Aorta (tissue), 5 donors: Measurements from ENCODE around the gene MEIS1. TPM values are rescaled to one million over a fixed set of nuclear protein-coding genes. Genes with fewer than 3 reads are reported as not detected.

Source experiments
- ATAC-seq: fragments of 200-7000 bp; cut with Tn5 transposase; one replicate; pipeline ENCODE4 v1.9.1; 2022; ENCODE audit warnings: moderate library complexity; ENCODE audit not compliant: low FRiP score
- DNase-seq, 2 donors: peaks; one replicate each; pipeline ENCODE4 v3.0.0-alpha.2; 2020
- H3K27ac ChIP-seq, 2 donors: one replicate each; pipeline ENCODE4 v1.5.1; 2013; ENCODE audit warnings: low read length in 2 of 2, mild to moderate bottlenecking in 2 of 2, moderate library complexity in 2 of 2, control low read depth in 1 of 2, inconsistent platforms in 1 of 2, low read depth in 1 of 2
- H3K27me3 ChIP-seq, 2 donors: one replicate each; pipeline ENCODE4 v1.6.1; 2013; ENCODE audit warnings: control low read depth in 1 of 2, low read length in 1 of 2, mild to moderate bottlenecking in 1 of 2, moderate library complexity in 1 of 2; ENCODE audit not compliant: insufficient read depth in 2 of 2, control insufficient read depth in 1 of 2
- H3K36me3 ChIP-seq, 2 donors: one replicate each; pipeline ENCODE4 v1.6.1; 2013; ENCODE audit warnings: control low read depth in 1 of 2, low read length in 1 of 2, mild to moderate bottlenecking in 1 of 2; ENCODE audit not compliant: insufficient read depth in 2 of 2, control insufficient read depth in 1 of 2
- H3K4me1 ChIP-seq, 2 donors: one replicate each; pipeline ENCODE4 v1.6.1; 2013; ENCODE audit warnings: low read length in 2 of 2, control low read depth in 1 of 2, mild to moderate bottlenecking in 1 of 2, moderate library complexity in 1 of 2; ENCODE audit not compliant: insufficient read depth in 2 of 2, control insufficient read depth in 1 of 2
- H3K4me3 ChIP-seq, 2 donors: one replicate each; pipeline ENCODE4 v1.5.1; 2013; ENCODE audit warnings: low read length in 2 of 2, control low read depth in 1 of 2, mild to moderate bottlenecking in 1 of 2
- H3K9me3 ChIP-seq: one replicate; pipeline ENCODE4 v1.6.1; 2013; ENCODE audit warnings: mild to moderate bottlenecking, low read length; ENCODE audit not compliant: control insufficient read depth
- WGBS, 2 donors: extraction: QIAGEN DNeasy Blood & Tissue Kit; methylation state at CpG; one replicate each; pipeline ENCODE4 v1.1.7; 2013; 5-methylcytosine and 5-hydroxymethylcytosine counted together
- intact Hi-C, 2 donors: fragments of 100-400 bp; cut with DNase I; formaldehyde crosslinking; loops; one replicate each; pipeline versions ENCODE4 v1.14.2 to v1.15.0; 2022
- polyA plus RNA-seq, 2 donors: library from polyadenylated mRNA; stranded (reverse); fragments of 200-250 nt; gene quantifications; one replicate each; pipeline ENCODE4 v1.2.3, GENCODE V29; 2013
- total RNA-seq, 2 donors: library from RNA; stranded (reverse); fragmentation: NEBNext Ultra II Directional; extraction: Animal tissue kit (Norgen Biotek cat#: 25700); gene quantifications; one replicate each; pipeline ENCODE4 v1.2.1, GENCODE V29; 2021
- donor health status: healthy with polysubstance abuse.
- donor health status: Bipolar disorder and iron deficiency.
- donor health status: DM: no; HTN: no; CAD: no.
- donor health status: DM: no; HTN: no; CAD: no.
- donor health status: DM: yes; HTN: yes; CAD: no.

MEIS1 gene
- total and polyA plus RNA-seq, 4 donors, result 7.6 to 76.6 (median 33.5) TPM

DNA sequence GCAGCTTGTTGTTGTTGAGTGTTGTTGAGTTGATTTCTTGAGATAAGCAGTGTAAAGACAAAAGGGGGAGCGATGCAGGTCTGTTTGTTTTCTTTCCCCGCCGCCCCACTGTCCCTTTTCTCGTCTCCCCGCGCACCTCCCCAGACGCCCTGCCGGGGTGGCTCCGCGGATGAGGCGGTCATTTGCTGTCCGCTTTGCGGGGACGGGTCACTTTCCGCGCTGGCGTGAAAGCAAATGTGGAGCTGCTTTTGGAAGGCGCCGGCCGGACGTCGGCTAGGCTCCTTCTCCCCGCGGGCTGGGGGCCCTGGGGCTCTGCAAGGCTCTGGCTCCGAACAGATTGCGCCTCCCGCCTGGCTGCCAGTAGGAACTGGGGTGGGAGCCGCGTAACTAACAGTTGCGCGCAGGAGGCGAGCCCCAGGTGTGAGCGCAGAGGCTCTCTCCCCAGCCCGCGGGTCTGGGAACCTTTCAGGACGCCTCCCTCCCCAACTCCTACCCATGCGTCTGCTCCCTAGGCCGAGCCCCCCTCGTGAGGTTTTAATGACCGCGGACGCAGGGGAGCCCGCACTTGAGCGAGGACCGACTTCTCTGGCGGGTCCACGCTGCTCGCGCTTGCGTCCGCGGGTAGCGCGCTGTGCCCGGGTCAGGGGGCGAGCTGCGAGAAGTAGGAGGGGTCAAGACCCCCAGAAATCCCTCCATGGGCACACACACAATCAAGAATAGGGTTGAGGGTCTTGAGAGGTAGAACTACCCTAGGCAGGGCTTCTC, 146.6 kb downstream of the MEIS1 start:
- H3K4me1 ChIP-seq, result no peaks in the 10 kb centered on the region
- DNase-seq (peak; percentile 49 to 74), ATAC-seq (peak; percentile 59)
- no peaks in the 10 kb centered on the region for H3K36me3 ChIP-seq
- H3K27me3 ChIP-seq, result no peaks in the 10 kb centered on the region
- intact Hi-C loops, result loop anchor here (10.0 kb wide), 3 partner anchors 263 to 1263 kb away; no protein-coding TSS in a partner anchor
- peak overlapping the region in 1 of 2 donors; percentile 22 for H3K27ac ChIP-seq
- H3K4me3 ChIP-seq, result peak overlapping the region; percentile 2 to 9
- 1 to 2% methylated on average over 51 to 57 of the region's 57 CpGs for WGBS, 2 donors
- H3K9me3 ChIP-seq, result no peaks in the 10 kb centered on the region

DNA sequence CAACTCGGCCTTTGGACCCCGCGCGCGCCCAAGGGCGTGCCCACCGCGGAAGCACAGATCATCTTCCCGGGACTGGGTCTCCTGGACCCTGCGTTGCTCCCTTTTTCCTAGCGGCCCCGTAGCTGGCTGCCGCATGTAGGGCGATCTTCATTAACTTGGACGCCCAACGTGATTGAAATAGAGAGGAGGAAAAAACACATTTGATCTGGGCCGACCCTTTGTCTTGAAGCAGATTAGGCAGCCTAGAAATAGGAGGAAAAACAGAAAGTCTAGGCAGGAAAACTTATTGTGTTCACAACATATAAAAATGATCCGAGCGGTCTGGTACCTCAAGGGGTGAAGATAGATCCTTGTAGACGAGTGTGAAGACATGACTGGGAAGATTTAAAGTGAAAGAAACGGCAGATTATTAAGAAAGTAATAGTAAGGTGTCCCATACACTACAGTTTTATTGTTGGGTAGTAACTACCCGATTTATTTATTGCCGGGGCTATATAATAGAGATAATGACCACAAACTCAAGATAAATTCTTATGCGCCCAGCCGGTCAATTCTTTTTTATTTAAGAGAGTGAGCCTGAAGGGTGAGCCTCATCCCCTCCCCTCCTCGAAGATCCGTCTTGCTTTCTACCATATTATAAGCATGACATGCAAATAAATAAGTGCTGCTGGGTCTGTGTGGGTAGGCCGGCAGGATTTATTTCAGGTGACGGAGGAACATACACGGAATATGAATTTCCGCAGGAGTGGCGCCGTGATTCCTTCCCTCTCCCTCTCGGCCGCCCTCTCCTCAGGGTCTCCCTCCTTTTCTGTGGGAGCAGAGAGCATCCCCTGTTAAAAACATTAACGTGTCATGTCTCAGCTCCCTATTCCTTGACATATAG, 147.4 kb downstream of the MEIS1 start:
- DNase-seq (no peak), ATAC-seq (peak; percentile 23)
- H3K27me3 ChIP-seq, result no peaks in the 10 kb centered on the region
- no peaks in the 10 kb centered on the region for H3K9me3 ChIP-seq
- peak overlapping the region in 1 of 2 donors; percentile 22 for H3K27ac ChIP-seq
- no peaks in the 10 kb centered on the region for H3K4me1 ChIP-seq
- peak overlapping the region; percentile 2 to 9 for H3K4me3 ChIP-seq
- intact Hi-C loops, result loop anchor here (10.0 kb wide), 3 partner anchors 262 to 1262 kb away; no protein-coding TSS in a partner anchor
- WGBS, 2 donors, result 51 to 55% methylated on average over 36 of the region's 36 CpGs
- no peaks in the 10 kb centered on the region for H3K36me3 ChIP-seq

DNA sequence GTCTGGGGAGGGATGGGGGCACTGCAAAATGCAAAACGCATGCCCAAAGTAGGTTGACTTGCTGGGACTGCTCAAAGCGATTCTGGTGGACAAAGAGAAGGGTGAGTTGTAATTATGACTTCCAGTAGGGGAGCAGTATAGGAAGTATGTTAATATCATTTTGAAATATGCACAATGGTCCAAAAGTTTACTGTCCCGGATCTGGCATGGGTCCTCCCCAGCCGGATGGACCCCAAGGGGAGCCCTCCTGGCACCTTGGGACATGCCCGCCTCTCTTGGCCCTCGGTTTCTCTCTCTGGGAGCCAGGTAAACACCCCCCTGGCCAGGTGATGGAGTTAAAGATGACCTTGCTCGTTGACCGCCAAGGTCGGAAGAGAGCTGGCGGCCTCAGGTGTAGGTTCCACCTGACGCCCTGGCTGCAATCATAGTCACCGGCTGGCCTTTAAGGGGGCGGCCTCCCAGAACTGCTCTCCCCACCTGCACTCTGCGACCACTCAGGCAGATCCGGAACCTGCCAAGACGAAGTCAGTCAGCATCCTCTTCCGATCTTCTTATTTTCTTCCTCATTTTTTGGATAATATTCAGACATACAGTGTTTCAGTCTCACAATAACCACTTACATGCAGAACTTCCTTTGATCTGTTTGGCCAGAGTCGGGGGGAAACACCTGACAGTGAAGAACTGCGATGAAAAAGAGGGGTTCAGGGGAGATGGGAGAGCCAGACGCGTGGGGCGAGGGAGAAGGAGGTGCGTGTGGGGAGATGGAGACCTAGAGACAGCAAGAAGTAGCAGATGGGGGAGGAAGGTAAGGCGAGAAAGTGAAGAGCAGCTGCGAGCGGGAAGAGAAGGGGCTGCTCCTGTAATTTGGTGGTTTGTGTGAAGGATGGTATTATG, 148.3 kb downstream of the MEIS1 start:
- H3K36me3 ChIP-seq, result no peaks in the 10 kb centered on the region
- no peaks in the 10 kb centered on the region for H3K9me3 ChIP-seq
- intact Hi-C loops, result loop anchor here (10.0 kb wide), 3 partner anchors 262 to 1262 kb away; no protein-coding TSS in a partner anchor
- H3K27me3 ChIP-seq, result no peaks in the 10 kb centered on the region
- no peak overlapping the region for H3K4me3 ChIP-seq
- H3K4me1 ChIP-seq, result no peaks in the 10 kb centered on the region
- ATAC-seq (no peak), DNase-seq (peak in 1 of 2 donors; percentile 41)
- WGBS, 2 donors, result 91 to 95% methylated on average over 26 of the region's 26 CpGs
- no peak overlapping the region for H3K27ac ChIP-seq

DNA sequence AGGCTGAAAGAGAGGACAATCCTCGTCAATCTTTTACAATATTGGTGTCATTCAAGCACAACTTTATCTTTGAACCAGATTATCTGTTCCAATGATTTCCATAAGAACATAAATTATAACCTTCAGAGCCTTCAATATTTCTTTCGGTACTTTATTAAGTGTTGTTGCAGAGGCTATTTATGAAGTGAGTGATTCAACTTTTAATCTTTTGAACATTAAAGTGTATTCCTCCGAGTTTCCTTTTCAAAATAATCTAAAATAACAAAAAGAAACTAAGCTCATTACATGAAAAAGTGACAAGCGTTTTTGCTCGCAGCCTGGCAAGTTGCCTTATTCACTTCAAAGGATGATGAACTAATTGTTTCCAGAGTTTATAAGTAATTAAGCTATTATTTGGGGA, 149.0 kb downstream of the MEIS1 start:
- WGBS, 2 donors, result 39 to 41% methylated on average over 5 of the region's 5 CpGs
- intact Hi-C loops, result loop anchor here (10.0 kb wide), 3 partner anchors 261 to 1261 kb away; no protein-coding TSS in a partner anchor
- DNase-seq (no peak), ATAC-seq (no peak)
- Histone ChIP-seq H3K36me3 (no peaks in the 10 kb centered on the region), H3K4me1 (no peaks in the 10 kb centered on the region), H3K4me3 (no peak overlapping the region), H3K9me3 (no peaks in the 10 kb centered on the region), H3K27me3 (no peaks in the 10 kb centered on the region), H3K27ac (no peak overlapping the region)

DNA sequence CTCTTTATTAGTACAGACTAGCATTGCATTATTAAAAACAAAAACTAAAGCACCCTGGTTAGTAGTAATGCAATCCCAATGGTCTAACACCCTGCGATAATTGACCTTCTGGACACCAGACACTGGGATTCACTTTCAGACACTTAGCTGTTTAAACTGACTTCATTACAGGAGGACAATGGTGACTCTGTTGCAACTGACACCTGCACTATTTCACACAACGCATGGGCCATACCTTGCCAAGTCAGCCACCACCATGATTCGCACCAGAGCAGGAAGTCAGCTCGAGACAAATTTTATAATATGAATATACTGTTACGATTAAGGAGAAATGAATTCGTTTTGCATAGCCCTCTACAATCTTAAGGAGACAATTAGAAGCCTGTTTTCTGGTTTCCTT, 150.7 kb downstream of the MEIS1 start:
- Histone ChIP-seq H3K36me3 (no peaks in the 10 kb centered on the region), H3K4me1 (no peaks in the 10 kb centered on the region), H3K9me3 (no peaks in the 10 kb centered on the region), H3K27me3 (no peaks in the 10 kb centered on the region), H3K27ac (no peak overlapping the region), H3K4me3 (no peak overlapping the region)
- no peak for ATAC-seq
- intact Hi-C loops, result loop anchor here (10.0 kb wide), 3 partner anchors 259 to 1259 kb away; no protein-coding TSS in a partner anchor
- DNase-seq, result no peak
- 89 to 91% methylated on average over 6 of the region's 6 CpGs for WGBS, 2 donors

DNA sequence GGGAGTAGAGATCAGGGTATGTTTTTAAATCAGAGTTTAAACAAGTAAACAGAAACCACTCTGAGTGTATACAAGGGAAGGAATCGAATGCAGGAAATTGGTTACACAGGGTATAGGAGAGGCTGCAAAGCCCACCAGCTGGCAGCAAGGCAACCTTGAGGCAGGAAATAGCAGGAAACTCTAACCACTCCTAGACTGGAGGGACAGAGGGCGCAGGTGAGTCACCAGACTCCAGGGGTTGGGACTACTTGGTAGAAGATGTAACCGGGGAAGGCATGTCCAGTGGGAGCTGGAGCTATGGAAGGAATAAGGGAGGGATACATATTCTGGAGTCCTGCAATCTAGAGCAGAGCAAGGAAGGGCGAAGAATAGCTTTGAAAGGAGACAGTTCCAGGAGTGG, 152.3 kb downstream of the MEIS1 start:
- H3K36me3 ChIP-seq, result no peaks in the 10 kb centered on the region
- intact Hi-C loops, result loop anchor here (10.0 kb wide), 3 partner anchors 258 to 1258 kb away; no protein-coding TSS in a partner anchor
- WGBS, 2 donors, result 83 to 86% methylated on average over 4 of the region's 4 CpGs
- no peaks in the 10 kb centered on the region for H3K27me3 ChIP-seq
- ATAC-seq (no peak), DNase-seq (no peak)
- no peak overlapping the region for H3K27ac ChIP-seq
- H3K4me3 ChIP-seq, result no peak overlapping the region
- no peaks in the 10 kb centered on the region for H3K4me1 ChIP-seq
- H3K9me3 ChIP-seq, result no peaks in the 10 kb centered on the region

DNA sequence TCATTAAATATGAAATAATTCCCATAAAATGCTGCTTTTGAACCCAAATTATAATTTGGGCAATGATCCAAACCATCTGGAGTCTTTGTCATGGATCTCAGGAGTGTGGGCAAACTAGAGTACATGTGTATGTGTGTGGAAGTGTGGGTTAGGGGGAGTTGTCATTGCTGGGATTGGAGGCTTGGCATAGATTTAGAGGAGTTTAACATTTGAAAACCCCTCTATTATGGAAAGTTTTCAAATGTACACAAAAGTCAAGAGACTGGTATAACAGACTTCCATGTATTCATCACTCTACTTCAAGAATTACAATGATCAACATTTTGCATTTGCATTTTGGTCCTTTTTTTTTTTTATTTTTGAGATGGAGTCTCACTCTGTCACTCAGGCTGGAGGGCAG, 159.1 kb downstream of the MEIS1 start:
- Histone ChIP-seq H3K36me3 (no peaks in the 10 kb centered on the region), H3K27me3 (no peaks in the 10 kb centered on the region), H3K4me1 (peaks cover 0 to 2% of the 10 kb centered on the region in 2 donors), H3K27ac (no peak overlapping the region), H3K9me3 (no peaks in the 10 kb centered on the region), H3K4me3 (no peak overlapping the region)
- DNase-seq (no peak), ATAC-seq (no peak)
- intact Hi-C loops, result loop anchor here in 1 of 2 donors (5.0 kb wide), 1 partner anchor 728 kb away; no protein-coding TSS in a partner anchor

DNA sequence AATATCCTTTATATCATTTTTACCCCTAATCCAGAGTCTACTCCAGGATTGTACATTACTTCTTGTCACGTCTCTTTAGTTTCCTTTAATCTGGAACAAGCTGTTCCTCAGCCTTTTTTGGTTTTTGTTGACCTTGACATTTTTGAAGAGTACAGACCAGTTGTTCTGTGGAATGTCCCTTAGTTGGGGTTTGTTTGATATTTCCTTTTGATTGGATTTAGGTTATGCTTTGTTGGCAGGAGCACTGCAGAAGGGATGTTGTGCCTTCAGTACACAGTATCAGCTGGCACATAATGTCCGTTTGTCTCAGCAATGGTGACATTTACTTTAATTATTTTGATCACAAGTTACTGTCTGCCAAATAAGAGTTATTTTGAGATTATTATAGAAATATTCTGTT, 160.6 kb downstream of the MEIS1 start:
- DNase-seq (no peak), ATAC-seq (no peak)
- H3K4me1 ChIP-seq, result peaks cover 0 to 2% of the 10 kb centered on the region in 2 donors
- H3K27ac ChIP-seq, result peak overlapping the region in 1 of 2 donors; percentile 48
- H3K36me3 ChIP-seq, result no peaks in the 10 kb centered on the region
- no peaks in the 10 kb centered on the region for H3K27me3 ChIP-seq
- WGBS, 2 donors, result 10 to 11% methylated on average over 2 of the region's 2 CpGs
- no peak overlapping the region for H3K4me3 ChIP-seq
- intact Hi-C loops, result no loop called here
- H3K9me3 ChIP-seq, result no peaks in the 10 kb centered on the region
